Activated T-helper 1 cell treated with anti-CD3 and anti-CD28 coated beads, Interleukin-12 subunit alpha, Interleukin-12 subunit beta, Interleukin-2, Interleukin-4 antibody, amounts not matched to agents 30 ng/mL and 10 ng/mL and 1 ng/mL, durations not matched to agents 14 hours and 24 hours and 36 hours (primary cell): Measurements from ENCODE around the gene MS4A8. TPM values are rescaled to one million over a fixed set of nuclear protein-coding genes. Genes with fewer than 3 reads are reported as not detected.
"Not testable (repeated sequence)": the region's sequence is repeated elsewhere in the genome, so short reads cannot be mapped to it uniquely, and the experiment has no call there.

ENCODE experiments used
- DNase-seq: peaks from one replicate; pipeline ENCODE4 v3.0.0; 2021; ENCODE audit warnings: low spot score
- H3K27ac Mint-ChIP-seq: one replicate; pipeline ENCODE4 v1.8.0; 2021; ENCODE audit warnings: mild to moderate bottlenecking, mixed read lengths
- H3K27me3 Mint-ChIP-seq: one replicate; pipeline ENCODE4 v1.8.0; 2022; ENCODE audit warnings: mild to moderate bottlenecking, moderate library complexity, mixed read lengths; ENCODE audit not compliant: insufficient read depth
- H3K36me3 Mint-ChIP-seq: one replicate; pipeline ENCODE4 v1.8.0; 2021; ENCODE audit warnings: low read depth, mixed read lengths
- H3K4me1 Mint-ChIP-seq: one replicate; pipeline ENCODE4 v1.8.0; 2021; ENCODE audit warnings: low read depth, mixed read lengths
- H3K4me3 Mint-ChIP-seq: one replicate; pipeline ENCODE4 v1.8.0; 2021; ENCODE audit warnings: mild to moderate bottlenecking, moderate library complexity, mixed read lengths
- H3K9me3 Mint-ChIP-seq: one replicate; pipeline ENCODE4 v1.8.0; 2021; ENCODE audit warnings: mixed read lengths
- intact Hi-C: fragments of 100-400 bp; cut with micrococcal nuclease; formaldehyde crosslinking; loops from one replicate; pipeline ENCODE4 v1.15.1; 2024
- total RNA-seq: library from RNA; stranded (reverse); gene quantifications from 2 replicates; pipeline ENCODE4 v1.2.3, GENCODE V29; 2022

MS4A8 gene
- total RNA-seq, 1 donor from 2014 or later = not detected

GRCh38 chr11:60705895-60706294, 6.5 kb downstream of the MS4A8 start:
- no peak overlapping the region for H3K27ac Mint-ChIP-seq
- intact Hi-C loops = no loop called here
- no peaks in the 10 kb centered on the region for H3K27me3 Mint-ChIP-seq
- no peaks in the 10 kb centered on the region for H3K4me1 Mint-ChIP-seq
- no peaks in the 10 kb centered on the region for H3K36me3 Mint-ChIP-seq
- no peak overlapping the region for H3K4me3 Mint-ChIP-seq
- no peak for DNase-seq
- H3K9me3 Mint-ChIP-seq = no peaks in the 10 kb centered on the region

GRCh38 chr11:60706931-60707330, 7.5 kb downstream of the MS4A8 start:
- no peak for DNase-seq
- no peak overlapping the region for H3K27ac Mint-ChIP-seq
- no peaks in the 10 kb centered on the region for H3K27me3 Mint-ChIP-seq
- no peaks in the 10 kb centered on the region for H3K9me3 Mint-ChIP-seq
- H3K4me1 Mint-ChIP-seq = no peaks in the 10 kb centered on the region
- H3K36me3 Mint-ChIP-seq = no peaks in the 10 kb centered on the region
- H3K4me3 Mint-ChIP-seq = no peak overlapping the region
- intact Hi-C loops = no loop called here

GRCh38 chr11:60710482-60710881, 11.1 kb downstream of the MS4A8 start:
- Mint-ChIP-seq H3K4me3 (no peak overlapping the region), H3K27ac (no peak overlapping the region), H3K36me3 (no peaks in the 10 kb centered on the region), H3K27me3 (no peaks in the 10 kb centered on the region), H3K9me3 (no peaks in the 10 kb centered on the region), H3K4me1 (no peaks in the 10 kb centered on the region)
- DNase-seq = no peak
- intact Hi-C loops = no loop called here

- Mint-ChIP-seq H3K36me3 (no peaks in the 10 kb centered on the region), H3K4me3 (no peak overlapping the region), H3K27ac (no peak overlapping the region), H3K27me3 (no peaks in the 10 kb centered on the region), H3K4me1 (no peaks in the 10 kb centered on the region), H3K9me3 (no peaks in the 10 kb centered on the region)
- DNase-seq = no peak
- intact Hi-C loops = no loop called here
Measured at GRCh38 chr11:60711276-60711675, 11.9 kb downstream of the MS4A8 start.

- H3K9me3 Mint-ChIP-seq, H3K36me3 Mint-ChIP-seq, H3K4me3 Mint-ChIP-seq, H3K4me1 Mint-ChIP-seq, H3K27me3 Mint-ChIP-seq, DNase-seq, H3K27ac Mint-ChIP-seq, intact Hi-C loops: not testable (repeated sequence)
Measured at GRCh38 chr11:60713423-60713822, 14.0 kb downstream of the MS4A8 start.

- Mint-ChIP-seq H3K27me3 (no peaks in the 10 kb centered on the region), H3K4me3 (no peak overlapping the region), H3K4me1 (no peaks in the 10 kb centered on the region), H3K36me3 (no peaks in the 10 kb centered on the region), H3K27ac (no peak overlapping the region), H3K9me3 (no peaks in the 10 kb centered on the region)
- DNase-seq = no peak
- intact Hi-C loops = no loop called here
Measured at GRCh38 chr11:60717956-60718355, 18.5 kb downstream of the MS4A8 start.

- no peak overlapping the region for H3K4me3 Mint-ChIP-seq
- H3K36me3 Mint-ChIP-seq = no peaks in the 10 kb centered on the region
- H3K9me3 Mint-ChIP-seq = no peaks in the 10 kb centered on the region
- no peak overlapping the region for H3K27ac Mint-ChIP-seq
- intact Hi-C loops = no loop called here
- H3K4me1 Mint-ChIP-seq = no peaks in the 10 kb centered on the region
- no peaks in the 10 kb centered on the region for H3K27me3 Mint-ChIP-seq
- DNase-seq = no peak
Measured at GRCh38 chr11:60718524-60719316, 19.3 kb downstream of the MS4A8 start.

GRCh38 chr11:60719391-60719790, 20.0 kb downstream of the MS4A8 start:
- Mint-ChIP-seq H3K9me3 (no peaks in the 10 kb centered on the region), H3K36me3 (no peaks in the 10 kb centered on the region), H3K4me1 (no peaks in the 10 kb centered on the region), H3K4me3 (no peak overlapping the region), H3K27me3 (no peaks in the 10 kb centered on the region), H3K27ac (no peak overlapping the region)
- DNase-seq = no peak
- intact Hi-C loops = no loop called here

GRCh38 chr11:60720460-60720859, 21.0 kb downstream of the MS4A8 start:
- Mint-ChIP-seq H3K9me3 (no peaks in the 10 kb centered on the region), H3K36me3 (no peaks in the 10 kb centered on the region), H3K4me1 (no peaks in the 10 kb centered on the region), H3K4me3 (no peak overlapping the region), H3K27ac (no peak overlapping the region), H3K27me3 (no peaks in the 10 kb centered on the region)
- intact Hi-C loops = no loop called here
- DNase-seq = no peak

GRCh38 chr11:60724420-60724819, 25.0 kb downstream of the MS4A8 start, which contains the start of gene MS4A18:
Gene MS4A18, plus strand, starts transcription at chr11:60724720.
- Mint-ChIP-seq H3K27me3 (peaks cover 3% of the 10 kb centered on the region), H3K36me3 (no peaks in the 10 kb centered on the region), H3K4me3 (no peak within 1 kb of the TSS), H3K4me1 (no peaks in the 10 kb centered on the region), H3K27ac (no peak within 1 kb of the TSS), H3K9me3 (no peaks in the 10 kb centered on the region)
- no peak for DNase-seq
- intact Hi-C loops = no loop called here

- Mint-ChIP-seq H3K36me3 (no peaks in the 10 kb centered on the region), H3K27me3 (peaks cover 4% of the 10 kb centered on the region), H3K4me3 (no peak overlapping the region), H3K9me3 (no peaks in the 10 kb centered on the region), H3K27ac (no peak overlapping the region), H3K4me1 (no peaks in the 10 kb centered on the region)
- intact Hi-C loops = no loop called here
- DNase-seq = no peak
Measured at GRCh38 chr11:60725592-60725991, 26.2 kb downstream of the MS4A8 start.

- intact Hi-C loops = no loop called here
- Mint-ChIP-seq H3K9me3 (no peaks in the 10 kb centered on the region), H3K27me3 (peaks cover 4% of the 10 kb centered on the region), H3K27ac (no peak overlapping the region), H3K4me3 (no peak overlapping the region), H3K4me1 (no peaks in the 10 kb centered on the region), H3K36me3 (no peaks in the 10 kb centered on the region)
- DNase-seq = no peak
Measured at GRCh38 chr11:60731586-60731985, 32.2 kb downstream of the MS4A8 start.

GRCh38 chr11:60734279-60734678, 34.9 kb downstream of the MS4A8 start:
- Mint-ChIP-seq H3K27me3 (peaks cover 2% of the 10 kb centered on the region), H3K27ac (no peak overlapping the region), H3K4me1 (no peaks in the 10 kb centered on the region), H3K9me3 (no peaks in the 10 kb centered on the region), H3K36me3 (no peaks in the 10 kb centered on the region), H3K4me3 (no peak overlapping the region)
- intact Hi-C loops = no loop called here
- DNase-seq = no peak

- Mint-ChIP-seq H3K27me3 (peaks cover 2% of the 10 kb centered on the region), H3K4me3 (no peak overlapping the region), H3K36me3 (no peaks in the 10 kb centered on the region), H3K27ac (no peak overlapping the region), H3K9me3 (no peaks in the 10 kb centered on the region), H3K4me1 (no peaks in the 10 kb centered on the region)
- intact Hi-C loops = no loop called here
- no peak for DNase-seq
Measured at GRCh38 chr11:60739114-60739513, 39.7 kb downstream of the MS4A8 start.
